ENCODE results near the gene TMCC2. TPM values are rescaled to one million over a fixed set of nuclear protein-coding genes. Genes with fewer than 3 reads are reported as not detected.
"Not testable (repeated sequence)": the region's sequence is repeated elsewhere in the genome, so short reads cannot be mapped to it uniquely, and the experiment has no call there.

TMCC2 gene
- total and polyA plus RNA-seq, 7 donors = 0.66 to 21.4 (median 6.5) TPM

- peaks cover 0 to 13% of the 10 kb centered on the region in 2 donors for H3K36me3 ChIP-seq (ENCODE audit: insufficient read depth in 1 of 2, low read depth in 1 of 2)
- no peak for ATAC-seq
- H3K9me3 ChIP-seq = no peaks in the 10 kb centered on the region
- H3K27me3 ChIP-seq (ENCODE audit: insufficient read depth in 3 of 3, low read length in 2 of 3) = no peaks in the 10 kb centered on the region
- H3K27ac ChIP-seq = no peak overlapping the region
- no peak for TF ChIP-seq CTCF (IDR thresholded peaks at IDR 0.05)
- no peak overlapping the region for H3K4me3 ChIP-seq
- no peak for DNase-seq
- peaks cover 17% of the 10 kb centered on the region for H3K4me1 ChIP-seq
- intact Hi-C loops (cut with DNase I) = loop anchor here in 1 of 2 donors (10.0 kb wide), 1 partner anchor 248 kb away; no protein-coding TSS in a partner anchor
- 75 to 84% (median 82%) methylated on average over 8 of the region's 8 CpGs for WGBS, 3 donors
Measured at GRCh38 chr1:205276689-205277065, 48.9 kb downstream of the TMCC2 start.

- intact Hi-C loops (cut with DNase I) = loop anchor here in 1 of 2 donors (10.0 kb wide), 1 partner anchor 245 kb away; no protein-coding TSS in a partner anchor
- Histone ChIP-seq H3K36me3 (ENCODE audit: insufficient read depth in 1 of 2, low read depth in 1 of 2) (no peaks in the 10 kb centered on the region), H3K9me3 (no peaks in the 10 kb centered on the region), H3K27ac (no peak overlapping the region), H3K4me1 (peaks cover 24% of the 10 kb centered on the region), H3K4me3 (no peak overlapping the region), H3K27me3 (ENCODE audit: insufficient read depth in 3 of 3, low read length in 2 of 3) (no peaks in the 10 kb centered on the region)
- 72 to 82% (median 78%) methylated on average over 3 of the region's 3 CpGs for WGBS, 3 donors
- no peak for DNase-seq
- ATAC-seq = no peak
- no peak for TF ChIP-seq CTCF (IDR thresholded peaks at IDR 0.05)
Measured at GRCh38 chr1:205279986-205280385, 52.2 kb downstream of the TMCC2 start.

GRCh38 chr1:205280666-205281395 lies 53.1 kb downstream of the TMCC2 start:
- DNase-seq; H3K4me3 ChIP-seq; H3K27me3 ChIP-seq (ENCODE audit: insufficient read depth in 3 of 3, low read length in 2 of 3); ATAC-seq; H3K36me3 ChIP-seq (ENCODE audit: insufficient read depth in 1 of 2, low read depth in 1 of 2); intact Hi-C loops (cut with DNase I); H3K9me3 ChIP-seq; H3K27ac ChIP-seq: not testable (repeated sequence)
- H3K4me1 ChIP-seq = peaks cover 20% of the 10 kb centered on the region
- WGBS, 3 donors = 96 to 99% (median 98%) methylated on average over 10 of the region's 10 CpGs

- no peaks in the 10 kb centered on the region for H3K36me3 ChIP-seq (ENCODE audit: insufficient read depth in 1 of 2, low read depth in 1 of 2)
- 79 to 87% (median 81%) methylated on average over 15 of the region's 15 CpGs for WGBS, 3 donors
- TF ChIP-seq CTCF (IDR thresholded peaks at IDR 0.05) = no peak
- no peaks in the 10 kb centered on the region for H3K27me3 ChIP-seq (ENCODE audit: insufficient read depth in 3 of 3, low read length in 2 of 3)
- peaks cover 19% of the 10 kb centered on the region for H3K4me1 ChIP-seq
- no peak overlapping the region for H3K27ac ChIP-seq
- H3K4me3 ChIP-seq = no peak overlapping the region
- DNase-seq (no peak), ATAC-seq (no peak)
- intact Hi-C loops (cut with DNase I) = no loop called here
- no peaks in the 10 kb centered on the region for H3K9me3 ChIP-seq
Measured at GRCh38 chr1:205283270-205284147, 55.8 kb downstream of the TMCC2 start.
